A549 (cell line): ENCODE measurements around the gene NUFIP2. TPM values are rescaled to one million over a fixed set of nuclear protein-coding genes. Genes with fewer than 3 reads are reported as not detected.

Experiments
- ATAC-seq, 2 experiments: fragments of 200-7000 bp in 1 of 2; fragments of >200 bp in 1 of 2; cut with Nextera tagmentation in 1 of 2; cut with Tn5 transposase in 1 of 2; 3 replicates each; pipeline versions ENCODE4 v1.8.0 to v1.9.1; 2018 to 2020; ENCODE audit warnings: mild to moderate bottlenecking in 1 of 2, moderate library complexity in 1 of 2
- CTCF ChIA-PET: fragments of 300-600 bp; sonication (Branson Sonifier 250); formaldehyde crosslinking; extraction: SDS; loops from one replicate; lab custom pipeline; 2021; ENCODE audit warnings: antibody characterized with exemption, inconsistent platforms; lab: Yijun Ruan, JAX
- POLR2A ChIA-PET: fragments of 350-600 bp; formaldehyde crosslinking; extraction: SDS; loops from one replicate; lab custom pipeline; 2021; ENCODE audit warnings: antibody characterized with exemption, inconsistent platforms; lab: Yijun Ruan, JAX
- DNase-seq, 2 experiments: peaks; one replicate each; pipeline versions ENCODE4 v3.0.0 to v3.0.0-alpha.2; 2011 to 2016; ENCODE audit warnings: low read depth in 1 of 2, low spot score in 1 of 2
- FAIRE-seq: peaks from 2 replicates; lab custom pipeline; 2011; peaks lifted over from hg19 to GRCh38; lab: Jason Lieb, UNC
- H3K27ac ChIP-seq, 2 experiments: fragments of >200 bp; sonication (Bioruptor Twin); formaldehyde crosslinking; 3 replicates each; pipeline ENCODE4 v1.5.1; 2016 to 2017
- H3K4me1 ChIP-seq: fragments of >200 bp; sonication (Bioruptor Twin); formaldehyde crosslinking; 3 replicates; pipeline ENCODE4 v1.6.1; 2016
- H3K4me2 ChIP-seq: fragments of >200 bp; sonication (Bioruptor Twin); formaldehyde crosslinking; 3 replicates; pipeline ENCODE4 v1.6.1; 2016
- H3K4me3 ChIP-seq: fragments of >200 bp; sonication (Bioruptor Twin); formaldehyde crosslinking; 3 replicates; pipeline ENCODE4 v1.5.1; 2016
- H3K9me3 ChIP-seq: fragments of >200 bp; sonication (Bioruptor Twin); formaldehyde crosslinking; 3 replicates; pipeline ENCODE4 v1.6.1; 2016
- BHLHE40 ChIP-seq: IDR thresholded peaks from 2 replicates; pipeline ENCODE4 v1.6.1; 2012; ENCODE audit warnings: low read depth, low read length, inconsistent platforms
- CHD2 ChIP-seq: fragments of 150-350 bp; IDR thresholded peaks from 2 replicates; pipeline ENCODE4 v1.6.1; 2014; ENCODE audit warnings: low read length; ENCODE audit not compliant: partially characterized antibody
- CHD4 ChIP-seq: fragments of 200-600 bp; sonication (generic); IDR thresholded peaks from 2 replicates; pipeline ENCODE4 v1.6.1; 2016; ENCODE audit warnings: antibody characterized with exemption, mild to moderate bottlenecking, borderline replicate concordance
- EP300 ChIP-seq, 2 experiments: fragments of >200 bp; sonication (Bioruptor Twin); formaldehyde crosslinking; IDR thresholded peaks; 2 replicates in 1 of 2; 3 replicates in 1 of 2; pipeline ENCODE4 v1.6.1; 2016 to 2017
- FOSB ChIP-seq: fragments of 250-450 bp; sonication (Bioruptor Pico); IDR thresholded peaks from 2 replicates; pipeline ENCODE4 v1.5.0; 2020; ENCODE audit warnings: mild to moderate bottlenecking, moderate library complexity
- GATA3 ChIP-seq: IDR thresholded peaks from 2 replicates; pipeline ENCODE4 v1.6.1; 2012; ENCODE audit warnings: borderline replicate concordance
- HES2 ChIP-seq: fragments of >200 bp; sonication (Bioruptor Twin); formaldehyde crosslinking; IDR thresholded peaks from 2 replicates; pipeline ENCODE4 v1.6.1; 2016
- JUN ChIP-seq, 2 experiments: fragments of >200 bp; sonication (Bioruptor Twin); formaldehyde crosslinking; IDR thresholded peaks; 2 replicates in 1 of 2; 3 replicates in 1 of 2; pipeline ENCODE4 v1.6.1; 2016 to 2017
- JUNB ChIP-seq: fragments of >200 bp; sonication (Bioruptor Twin); formaldehyde crosslinking; IDR thresholded peaks from 2 replicates; pipeline ENCODE4 v1.6.1; 2016
- KDM1A ChIP-seq: fragments of 200-600 bp; sonication (generic); IDR thresholded peaks from 2 replicates; pipeline ENCODE4 v1.6.1; 2016; ENCODE audit warnings: low read depth, mild to moderate bottlenecking
- MAZ ChIP-seq: fragments of 150-350 bp; IDR thresholded peaks from 2 replicates; pipeline ENCODE4 v1.6.1; 2014; ENCODE audit warnings: antibody characterized with exemption, low read depth, low read length, borderline replicate concordance
- NFE2L2 ChIP-seq: fragments of 150-350 bp; conservative IDR thresholded peaks from 2 replicates; pipeline ENCODE4 v1.6.1; 2014; ENCODE audit warnings: low read length
- NR3C1 ChIP-seq: fragments of >200 bp; sonication (Bioruptor Twin); formaldehyde crosslinking; IDR thresholded peaks from 3 replicates; pipeline ENCODE4 v1.6.1; 2017
- POLR2A ChIP-seq: IDR thresholded peaks from 2 replicates; pipeline ENCODE4 v1.6.1; 2012; ENCODE audit warnings: mild to moderate bottlenecking, low read length
- RNF2 ChIP-seq: fragments of 200-600 bp; sonication (generic); IDR thresholded peaks from 2 replicates; pipeline ENCODE4 v1.6.1; 2016; ENCODE audit warnings: low read depth, mild to moderate bottlenecking, antibody characterized with exemption, moderate library complexity, borderline replicate concordance
- ZSCAN20 ChIP-seq: fragments of 250-450 bp; sonication (Bioruptor Pico); IDR thresholded peaks from 2 replicates; pipeline ENCODE4 v1.8.0; 2022; ENCODE audit warnings: mild to moderate bottlenecking, moderate library complexity
- WGBS: methylation state at CpG from one replicate; pipeline ENCODE4 v1.1.6; 2017; ENCODE audit errors: missing lambda C conversion rate; 5-methylcytosine and 5-hydroxymethylcytosine counted together
- polyA plus RNA-seq, 4 experiments: library from polyadenylated mRNA; depleted of rRNA in 3 of 4; stranded (reverse); fragments of >200 nt; fragmentation: RNase III in 1 of 4; extraction: RNeasy Plus Mini Kit Qiagen cat#74134 plus additional on column Dnase treatment in 1 of 4; gene quantifications; 2 replicates in 3 of 4; 3 replicates in 1 of 4; pipeline ENCODE4 v1.2.3, GENCODE V29; 2011 to 2017
- TF ChIP-seq, protein P1 (sequence below): IDR thresholded peaks from 2 replicates; pipeline ENCODE4 v1.6.1; 2012
- TF ChIP-seq, protein P2 (sequence below): fragments of 150-350 bp; IDR thresholded peaks from 2 replicates; pipeline ENCODE4 v1.6.1; 2014; ENCODE audit warnings: low read depth, mild to moderate bottlenecking, low read length
- TF ChIP-seq, protein P3 (sequence below): fragments of >200 bp; sonication (Bioruptor Twin); formaldehyde crosslinking; IDR thresholded peaks from 3 replicates; pipeline ENCODE4 v1.5.1; 2016
- TF ChIP-seq, protein P4 (sequence below): IDR thresholded peaks from 2 replicates; pipeline ENCODE4 v1.6.1; 2012; ENCODE audit warnings: low read depth, borderline replicate concordance

Gene NUFIP2
- polyA plus RNA-seq, 2 of the 4 experiments (the other 2 are of a cell fraction), result 29.4 to 33.1 TPM

DNA sequence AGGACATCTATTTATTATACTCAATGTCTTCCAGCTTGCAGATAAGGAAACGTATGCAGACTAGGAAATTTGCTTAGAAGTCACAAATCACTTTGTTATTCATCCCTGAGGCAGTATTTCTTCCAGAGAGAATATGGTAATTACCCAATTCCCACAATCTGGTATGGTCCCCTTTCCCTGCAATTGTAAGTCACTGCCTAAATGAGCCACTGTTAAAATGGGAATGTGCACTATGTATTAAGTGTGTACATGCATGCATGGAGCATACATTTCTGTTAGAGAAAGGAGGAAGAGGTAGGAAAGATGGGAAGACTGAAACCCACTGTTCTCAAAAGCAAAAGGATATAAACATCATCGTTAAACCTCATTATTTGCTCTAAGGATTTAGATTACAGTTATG is 10.0 kb downstream of the NUFIP2 start:
- peaks cover 15% of the 10 kb centered on the region; the same call in 2 of the 3 replicates for H3K4me1 ChIP-seq
- ChIA-PET CTCF (interaction anchor here (0.5 to 3.6 kb wide), 6 partner anchors 13 to 138 kb away, joined by 3 to 12 read pairs (median 4); no protein-coding TSS in a partner anchor), POLR2A (no interaction called here)
- ATAC-seq, result no peak
- WGBS, result 76% methylated on average over 2 of the region's 2 CpGs
- peaks cover 18% of the 10 kb centered on the region for H3K9me3 ChIP-seq
- no peak overlapping the region for H3K27ac ChIP-seq
- TF ChIP-seq HES2, result no peak
- TF ChIP-seq, protein P1, sequence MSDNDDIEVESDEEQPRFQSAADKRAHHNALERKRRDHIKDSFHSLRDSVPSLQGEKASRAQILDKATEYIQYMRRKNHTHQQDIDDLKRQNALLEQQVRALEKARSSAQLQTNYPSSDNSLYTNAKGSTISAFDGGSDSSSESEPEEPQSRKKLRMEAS, result no peak
- TF ChIP-seq BHLHE40, result no peak
- no peak for TF ChIP-seq EP300 (IDR thresholded peaks at IDR 0.05)
- TF ChIP-seq, all 56 proteins: peak for 0
- DNase-seq (no peak), FAIRE-seq (no peak)
- Histone ChIP-seq H3K4me2 (no peak overlapping the region), H3K4me3 (no peak overlapping the region)

- DNase-seq (no peak), FAIRE-seq (no peak), ATAC-seq (peak; percentile 47 to 49; a peak in 3 of 6 replicates)
- POLR2A ChIA-PET, result interaction anchor here (1.0 kb wide), 1 partner anchor 11 kb away, joined by 3 read pairs; the partner anchor contains the start of gene NUFIP2
- Histone ChIP-seq H3K4me1 (peaks cover 11% of the 10 kb centered on the region; the same call in 2 of the 3 replicates), H3K4me2 (no peak overlapping the region), H3K9me3 (peaks cover 22% of the 10 kb centered on the region), H3K27ac (no peak overlapping the region), H3K4me3 (no peak overlapping the region)
- CTCF ChIA-PET, result interaction anchor here (0.9 to 3.6 kb wide), 5 partner anchors 28 to 138 kb away, joined by 3 to 12 read pairs (median 3); no protein-coding TSS in a partner anchor
- WGBS, result 75% methylated on average over 5 of the region's 5 CpGs
- TF ChIP-seq GATA3, result no peak
- no peak for TF ChIP-seq MAZ
- no peak for TF ChIP-seq KDM1A
- TF ChIP-seq, protein P2, sequence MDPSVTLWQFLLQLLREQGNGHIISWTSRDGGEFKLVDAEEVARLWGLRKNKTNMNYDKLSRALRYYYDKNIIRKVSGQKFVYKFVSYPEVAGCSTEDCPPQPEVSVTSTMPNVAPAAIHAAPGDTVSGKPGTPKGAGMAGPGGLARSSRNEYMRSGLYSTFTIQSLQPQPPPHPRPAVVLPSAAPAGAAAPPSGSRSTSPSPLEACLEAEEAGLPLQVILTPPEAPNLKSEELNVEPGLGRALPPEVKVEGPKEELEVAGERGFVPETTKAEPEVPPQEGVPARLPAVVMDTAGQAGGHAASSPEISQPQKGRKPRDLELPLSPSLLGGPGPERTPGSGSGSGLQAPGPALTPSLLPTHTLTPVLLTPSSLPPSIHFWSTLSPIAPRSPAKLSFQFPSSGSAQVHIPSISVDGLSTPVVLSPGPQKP, result no peak
- TF ChIP-seq, protein P3, sequence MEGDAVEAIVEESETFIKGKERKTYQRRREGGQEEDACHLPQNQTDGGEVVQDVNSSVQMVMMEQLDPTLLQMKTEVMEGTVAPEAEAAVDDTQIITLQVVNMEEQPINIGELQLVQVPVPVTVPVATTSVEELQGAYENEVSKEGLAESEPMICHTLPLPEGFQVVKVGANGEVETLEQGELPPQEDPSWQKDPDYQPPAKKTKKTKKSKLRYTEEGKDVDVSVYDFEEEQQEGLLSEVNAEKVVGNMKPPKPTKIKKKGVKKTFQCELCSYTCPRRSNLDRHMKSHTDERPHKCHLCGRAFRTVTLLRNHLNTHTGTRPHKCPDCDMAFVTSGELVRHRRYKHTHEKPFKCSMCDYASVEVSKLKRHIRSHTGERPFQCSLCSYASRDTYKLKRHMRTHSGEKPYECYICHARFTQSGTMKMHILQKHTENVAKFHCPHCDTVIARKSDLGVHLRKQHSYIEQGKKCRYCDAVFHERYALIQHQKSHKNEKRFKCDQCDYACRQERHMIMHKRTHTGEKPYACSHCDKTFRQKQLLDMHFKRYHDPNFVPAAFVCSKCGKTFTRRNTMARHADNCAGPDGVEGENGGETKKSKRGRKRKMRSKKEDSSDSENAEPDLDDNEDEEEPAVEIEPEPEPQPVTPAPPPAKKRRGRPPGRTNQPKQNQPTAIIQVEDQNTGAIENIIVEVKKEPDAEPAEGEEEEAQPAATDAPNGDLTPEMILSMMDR, result peak; percentile 17; the same call in 1 of the 3 replicates
- TF ChIP-seq EP300 (IDR thresholded peaks at IDR 0.05), result no peak
- TF ChIP-seq ZSCAN20, result no peak
- no peak for TF ChIP-seq POLR2A
- no peak for TF ChIP-seq RNF2
- TF ChIP-seq NR3C1, result no peak
- TF ChIP-seq, protein P1, result no peak
- TF ChIP-seq NFE2L2, result no peak
- TF ChIP-seq JUN (IDR thresholded peaks at IDR 0.05), result 0 out of 5 replicates have a peak, but pooled peaks of 1 of the 2 experiments have one; percentile 12
- TF ChIP-seq JUNB, result no peak
- TF ChIP-seq CHD4, result no peak
- TF ChIP-seq CHD2, result no peak
- no peak for TF ChIP-seq FOSB (CRISPR knock-in tag)
- TF ChIP-seq, protein P4, sequence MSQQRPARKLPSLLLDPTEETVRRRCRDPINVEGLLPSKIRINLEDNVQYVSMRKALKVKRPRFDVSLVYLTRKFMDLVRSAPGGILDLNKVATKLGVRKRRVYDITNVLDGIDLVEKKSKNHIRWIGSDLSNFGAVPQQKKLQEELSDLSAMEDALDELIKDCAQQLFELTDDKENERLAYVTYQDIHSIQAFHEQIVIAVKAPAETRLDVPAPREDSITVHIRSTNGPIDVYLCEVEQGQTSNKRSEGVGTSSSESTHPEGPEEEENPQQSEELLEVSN, result no peak
These were observed 10.5 kb downstream of the NUFIP2 start for GRCh38 chr17:29283496-29283895.
